ENCODE measurements around the gene PLA2G2F. TPM values are rescaled to one million over a fixed set of nuclear protein-coding genes. Genes with fewer than 3 reads are reported as not detected.

Gene PLA2G2F
- total RNA-seq, 1 donor from 2014 or later, result 9.2 TPM

- no peak for DNase-seq (ENCODE audit: low read depth)
- H3K27me3 ChIP-seq (ENCODE audit: control insufficient read depth, insufficient read depth, low read length), result no peaks in the 10 kb centered on the region
- TF ChIP-seq, protein P1, sequence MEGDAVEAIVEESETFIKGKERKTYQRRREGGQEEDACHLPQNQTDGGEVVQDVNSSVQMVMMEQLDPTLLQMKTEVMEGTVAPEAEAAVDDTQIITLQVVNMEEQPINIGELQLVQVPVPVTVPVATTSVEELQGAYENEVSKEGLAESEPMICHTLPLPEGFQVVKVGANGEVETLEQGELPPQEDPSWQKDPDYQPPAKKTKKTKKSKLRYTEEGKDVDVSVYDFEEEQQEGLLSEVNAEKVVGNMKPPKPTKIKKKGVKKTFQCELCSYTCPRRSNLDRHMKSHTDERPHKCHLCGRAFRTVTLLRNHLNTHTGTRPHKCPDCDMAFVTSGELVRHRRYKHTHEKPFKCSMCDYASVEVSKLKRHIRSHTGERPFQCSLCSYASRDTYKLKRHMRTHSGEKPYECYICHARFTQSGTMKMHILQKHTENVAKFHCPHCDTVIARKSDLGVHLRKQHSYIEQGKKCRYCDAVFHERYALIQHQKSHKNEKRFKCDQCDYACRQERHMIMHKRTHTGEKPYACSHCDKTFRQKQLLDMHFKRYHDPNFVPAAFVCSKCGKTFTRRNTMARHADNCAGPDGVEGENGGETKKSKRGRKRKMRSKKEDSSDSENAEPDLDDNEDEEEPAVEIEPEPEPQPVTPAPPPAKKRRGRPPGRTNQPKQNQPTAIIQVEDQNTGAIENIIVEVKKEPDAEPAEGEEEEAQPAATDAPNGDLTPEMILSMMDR (IDR thresholded peaks at IDR 0.05; ENCODE audit: insufficient read depth, low read length, poor library complexity, severe bottlenecking), result no peak
- no peaks in the 10 kb centered on the region for H3K36me3 ChIP-seq (ENCODE audit: control insufficient read depth, insufficient read depth, low read length)
- H3K4me3 ChIP-seq (ENCODE audit: low read depth, low read length), result no peak overlapping the region
Observed at GRCh38 chr1:20109223-20109856, 29.8 kb upstream of the PLA2G2F start.

DNA sequence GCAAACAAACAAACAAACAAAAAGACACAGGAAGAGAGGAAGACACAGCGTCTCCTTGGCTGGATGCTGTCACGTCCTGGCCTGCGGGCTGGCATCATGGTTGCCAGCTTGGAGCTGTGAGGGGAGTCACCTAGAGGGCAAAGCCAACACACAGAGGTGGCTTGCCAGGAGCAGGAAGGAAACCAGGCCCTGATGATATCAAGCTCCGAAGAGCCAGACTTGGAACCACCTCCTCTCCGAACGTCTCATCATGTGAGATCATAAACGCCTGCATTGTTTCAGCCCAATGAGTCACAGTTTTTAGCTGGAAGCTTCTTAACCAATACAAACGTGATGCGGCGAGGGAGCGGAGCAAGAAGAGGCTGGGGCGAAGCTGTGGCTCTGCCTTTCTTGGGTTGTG lies 28.4 kb upstream of the PLA2G2F start:
- DNase-seq (ENCODE audit: low read depth), result no peak
- Histone ChIP-seq H3K27me3 (ENCODE audit: control insufficient read depth, insufficient read depth, low read length) (no peaks in the 10 kb centered on the region), H3K36me3 (ENCODE audit: control insufficient read depth, insufficient read depth, low read length) (no peaks in the 10 kb centered on the region), H3K4me3 (ENCODE audit: low read depth, low read length) (no peak overlapping the region)
- TF ChIP-seq, protein P1 (IDR thresholded peaks at IDR 0.05; ENCODE audit: insufficient read depth, low read length, poor library complexity, severe bottlenecking), result no peak

DNA sequence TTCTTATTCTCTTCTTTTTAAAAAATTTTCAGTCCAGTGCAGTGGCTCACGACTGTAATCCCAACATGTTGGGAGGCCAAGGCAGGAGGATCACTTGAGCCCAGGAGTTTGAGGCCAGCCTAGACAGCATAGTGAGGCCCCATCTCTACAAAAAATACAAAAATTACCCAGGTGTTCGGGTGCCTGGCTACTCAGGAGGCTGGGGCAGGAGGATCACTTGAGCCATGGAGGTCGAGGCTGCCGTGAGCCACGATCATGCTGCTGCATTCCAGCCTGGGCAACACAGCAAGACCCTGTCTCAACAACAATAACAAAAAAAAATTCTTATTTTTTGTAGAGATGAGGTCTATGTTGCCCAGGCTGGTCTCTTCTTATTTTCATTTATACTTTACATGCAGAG lies 27.7 kb upstream of the PLA2G2F start:
- Histone ChIP-seq H3K27me3 (ENCODE audit: control insufficient read depth, insufficient read depth, low read length) (no peaks in the 10 kb centered on the region), H3K36me3 (ENCODE audit: control insufficient read depth, insufficient read depth, low read length) (no peaks in the 10 kb centered on the region), H3K4me3 (ENCODE audit: low read depth, low read length) (no peak overlapping the region)
- TF ChIP-seq, protein P1 (IDR thresholded peaks at IDR 0.05; ENCODE audit: insufficient read depth, low read length, poor library complexity, severe bottlenecking), result no peak
- DNase-seq (ENCODE audit: low read depth), result no peak

GRCh38 chr1:20112279-20113000 lies 26.7 kb upstream of the PLA2G2F start:
- TF ChIP-seq, protein P1 (IDR thresholded peaks at IDR 0.05; ENCODE audit: insufficient read depth, low read length, poor library complexity, severe bottlenecking), result no peak
- no peaks in the 10 kb centered on the region for H3K36me3 ChIP-seq (ENCODE audit: control insufficient read depth, insufficient read depth, low read length)
- no peaks in the 10 kb centered on the region for H3K27me3 ChIP-seq (ENCODE audit: control insufficient read depth, insufficient read depth, low read length)
- H3K4me3 ChIP-seq (ENCODE audit: low read depth, low read length), result no peak overlapping the region
- no peak for DNase-seq (ENCODE audit: low read depth)

- H3K4me3 ChIP-seq (ENCODE audit: low read depth, low read length), result no peak overlapping the region
Observed at GRCh38 chr1:20114021-20114648, 25.0 kb upstream of the PLA2G2F start.

More at GRCh38 chr1:20114021-20114648, 25.0 kb upstream of the PLA2G2F start:
- peaks cover 4% of the 10 kb centered on the region for H3K27me3 ChIP-seq (ENCODE audit: control insufficient read depth, insufficient read depth, low read length)
- DNase-seq (ENCODE audit: low read depth), result no peak
- H3K36me3 ChIP-seq (ENCODE audit: control insufficient read depth, insufficient read depth, low read length), result no peaks in the 10 kb centered on the region
- TF ChIP-seq, protein P1 (IDR thresholded peaks at IDR 0.05; ENCODE audit: insufficient read depth, low read length, poor library complexity, severe bottlenecking), result no peak

All from kidney epithelial cell (primary cell).